ENCODE measurements around the gene SLC2A10.

Gene SLC2A10

DNA sequence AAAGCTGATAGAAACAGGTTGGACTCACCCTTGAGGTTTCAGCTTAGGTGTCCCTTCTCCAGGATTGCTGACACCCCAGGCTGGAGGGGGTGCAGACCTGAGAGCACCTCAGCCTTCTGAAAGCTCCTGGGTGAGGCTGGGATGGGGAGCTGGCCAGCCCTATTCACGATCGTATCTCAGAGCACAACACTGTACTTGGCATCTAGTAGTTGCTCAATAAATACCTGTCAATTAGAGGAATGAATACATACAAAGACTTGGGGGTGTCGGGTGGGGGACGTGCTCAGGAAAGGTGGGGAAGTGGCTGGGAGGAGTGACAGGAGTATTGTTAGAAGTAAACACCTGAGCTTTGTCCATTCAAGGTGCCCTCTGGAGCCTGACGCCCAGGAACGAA lies 61.7 kb downstream of the SLC2A10 start:
- DNase-seq = no peak

- DNase-seq = no peak
These were observed 63.5 kb downstream of the SLC2A10 start for GRCh38 chr20:46772901-46773300.

DNA sequence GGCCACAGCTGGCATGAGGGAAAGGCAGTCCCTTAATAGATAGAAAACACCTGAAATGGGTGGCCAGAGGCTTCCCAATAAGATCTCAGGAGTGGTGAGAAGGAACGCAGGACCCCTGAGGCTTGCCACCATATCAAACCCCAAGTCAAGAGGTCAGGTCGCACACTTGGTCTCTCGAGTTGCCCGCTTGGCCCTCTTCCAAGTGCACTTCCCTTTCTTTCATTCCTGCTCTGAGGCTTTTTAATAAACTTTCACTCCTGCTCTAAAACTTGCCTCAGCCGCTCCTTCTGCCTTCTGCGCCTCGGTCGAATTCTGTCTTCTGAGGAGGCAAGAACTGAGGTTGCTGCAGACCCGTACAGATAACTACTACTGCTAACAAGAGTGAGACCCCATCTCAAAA lies 64.2 kb downstream of the SLC2A10 start:
- DNase-seq = peak; percentile 39

DNA sequence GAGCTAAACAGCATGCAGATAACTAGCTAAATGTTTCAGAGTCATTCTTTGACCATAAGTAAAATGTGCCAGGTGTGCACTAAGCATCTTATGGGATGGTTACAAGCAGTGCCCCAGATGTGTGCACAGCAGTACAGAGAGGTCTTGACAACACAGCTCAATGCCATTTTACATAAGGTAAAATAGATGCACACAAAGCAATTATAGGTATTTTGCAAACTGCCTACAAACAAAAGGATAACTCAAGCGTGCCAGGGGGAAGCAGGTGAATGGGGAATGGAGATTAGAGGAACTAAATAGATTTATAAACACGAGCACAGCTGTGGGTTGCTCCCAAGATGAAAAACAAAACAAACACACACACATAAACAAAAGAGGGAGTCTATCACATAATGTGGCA lies 64.8 kb downstream of the SLC2A10 start:
- no peak for DNase-seq

- no peak for DNase-seq
These were observed 65.6 kb downstream of the SLC2A10 start for GRCh38 chr20:46774943-46775560.

DNA sequence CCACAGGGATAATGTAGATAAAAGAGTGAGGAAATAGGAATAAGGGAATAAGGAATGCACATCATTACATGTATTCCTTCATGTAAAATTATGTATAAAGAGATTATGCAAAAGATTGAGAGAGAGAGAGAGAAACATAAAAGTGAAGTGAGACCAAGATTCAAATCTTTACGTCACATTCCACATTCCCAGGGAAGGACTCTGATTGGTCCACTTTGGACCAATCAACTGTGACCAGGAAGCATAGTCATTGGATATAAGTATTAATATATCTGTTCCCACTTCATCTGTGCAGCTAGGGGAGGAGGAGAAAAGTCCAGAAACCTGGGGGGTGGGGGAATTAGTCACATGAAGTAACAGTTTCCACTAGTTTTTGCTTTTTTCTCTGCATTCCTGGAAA lies 66.4 kb downstream of the SLC2A10 start:
- DNase-seq = no peak

DNA sequence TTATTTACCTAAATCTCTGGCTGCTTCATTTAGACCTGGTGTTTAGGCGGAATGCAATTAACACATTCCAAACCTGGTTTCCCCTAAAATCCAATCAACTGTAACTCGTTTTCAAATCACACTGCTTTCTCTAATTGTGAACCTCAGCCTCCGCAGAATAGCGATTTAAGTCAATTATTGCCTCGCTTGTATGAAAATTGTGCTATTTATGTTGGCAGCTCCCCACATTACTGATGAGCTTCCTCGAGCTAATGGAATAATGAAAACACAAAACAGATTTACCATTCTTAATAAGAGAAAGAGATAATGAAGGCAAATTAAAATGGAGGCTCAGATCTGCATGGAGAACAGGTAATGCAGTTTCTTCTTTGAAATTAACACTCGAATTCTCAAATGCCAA lies 67.9 kb downstream of the SLC2A10 start:
- no peak for DNase-seq

- DNase-seq = no peak
These were observed 70.4 kb downstream of the SLC2A10 start for GRCh38 chr20:46779831-46780230.

DNA sequence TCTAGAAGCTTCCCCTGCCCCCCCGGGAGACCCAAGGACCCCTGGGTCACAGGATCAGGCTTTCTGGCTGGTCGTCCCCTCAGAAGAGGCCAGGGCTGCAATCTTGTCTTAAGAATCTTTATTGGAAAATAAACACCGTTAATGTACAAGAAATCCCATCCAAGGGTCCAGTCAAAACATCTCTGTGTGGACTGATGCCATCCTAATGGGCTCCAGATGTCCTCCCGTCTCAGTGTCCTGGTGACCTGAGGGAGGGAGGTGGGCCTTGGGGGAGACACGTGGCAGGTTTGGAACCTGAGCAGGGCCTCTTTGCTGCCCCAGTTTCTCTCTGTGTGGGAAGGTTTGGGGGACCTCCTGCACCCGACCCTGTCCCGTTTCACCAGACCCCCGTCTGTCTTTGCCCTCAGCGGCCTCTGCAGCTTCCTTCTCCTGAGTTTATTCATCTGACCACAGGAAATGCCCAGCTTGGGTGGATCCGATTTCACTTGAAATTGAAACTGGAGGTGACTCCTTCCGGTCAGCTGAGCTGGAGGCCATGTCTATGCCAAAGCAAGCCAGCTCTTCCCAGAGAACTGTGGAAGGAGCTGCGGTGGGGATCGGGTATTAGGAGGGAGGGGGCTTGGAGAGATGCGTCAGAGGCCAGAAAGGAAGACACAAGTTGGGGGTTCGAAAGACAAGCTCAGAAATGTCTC lies 75.1 kb downstream of the SLC2A10 start:
- no peak for DNase-seq
